SU-DHL-6 (cell line): Measurements from ENCODE around the gene RPL13A.
A peak's percentile ranks its signal among the peaks of the same experiment; 100 is the strongest.

Experiments used
- H2AFZ ChIP-seq: fragments of 200-600 bp; sonication (generic); 2 replicates; pipeline ENCODE4 v1.6.1; 2014; ENCODE audit warnings: low read depth, mild to moderate bottlenecking, moderate library complexity, mixed read lengths, antibody characterized with exemption, low read length; ENCODE audit not compliant: severe bottlenecking
- H3F3A ChIP-seq: fragments of 200-600 bp; shearing (Covaris generic); 2 replicates; pipeline ENCODE4 v1.6.0; 2016; ENCODE audit warnings: antibody characterized with exemption, mild to moderate bottlenecking; ENCODE audit not compliant: insufficient read depth
- H3K27ac ChIP-seq: fragments of 200-600 bp; sonication (generic); 2 replicates; pipeline ENCODE4 v1.5.1; 2016; ENCODE audit warnings: low read depth, mild to moderate bottlenecking, low read length, moderate library complexity, mixed read lengths
- H3K27me3 ChIP-seq: fragments of 200-600 bp; sonication (generic), shearing (Covaris generic); 2 replicates; pipeline ENCODE4 v1.6.0; 2014; ENCODE audit warnings: mild to moderate bottlenecking, low read length
- H3K36me3 ChIP-seq: fragments of 200-600 bp; sonication (generic); 2 replicates; pipeline ENCODE4 v1.6.1; 2014; ENCODE audit warnings: mild to moderate bottlenecking, low read length, mixed read lengths
- H3K4me2 ChIP-seq: fragments of 300-600, 200-600 bp; shearing (Covaris generic), sonication (generic); 2 replicates; pipeline ENCODE4 v1.6.0; 2014; ENCODE audit warnings: low read length, low read depth, mild to moderate bottlenecking; ENCODE audit not compliant: poor library complexity, severe bottlenecking
- H3K4me3 ChIP-seq: fragments of 200-600 bp; sonication (generic); 2 replicates; pipeline ENCODE4 v1.5.1; 2014; ENCODE audit warnings: antibody characterized with exemption, low read length, mild to moderate bottlenecking, mixed read lengths; ENCODE audit not compliant: insufficient read depth, poor library complexity, severe bottlenecking
- H3K79me2 ChIP-seq: fragments of 200-600 bp; sonication (generic); 2 replicates; pipeline ENCODE4 v1.6.1; 2014; ENCODE audit warnings: mild to moderate bottlenecking, low read length, moderate library complexity; ENCODE audit not compliant: insufficient read depth
- H3K9ac ChIP-seq: fragments of 200-600 bp; sonication (generic); 2 replicates; pipeline ENCODE4 v1.7.0; 2014; ENCODE audit warnings: mild to moderate bottlenecking, low read length
- H3K9me2 ChIP-seq: fragments of 200-600 bp; sonication (generic); replicated peaks from 2 replicates; pipeline ENCODE4 v1.6.1; 2014; ENCODE audit warnings: low read length; ENCODE audit not compliant: insufficient read depth
- H3K9me3 ChIP-seq: fragments of 200-600 bp; sonication (generic); 2 replicates; pipeline ENCODE4 v1.6.1; 2014; ENCODE audit warnings: low read length, mixed read lengths; ENCODE audit not compliant: insufficient read depth
- H4K20me1 ChIP-seq: fragments of 200-600 bp; sonication (generic); 2 replicates; pipeline ENCODE4 v1.6.1; 2014; ENCODE audit warnings: low read depth, mild to moderate bottlenecking, antibody characterized with exemption, low read length, moderate library complexity, mixed read lengths
- EZH2phosphoT487 ChIP-seq: fragments of 200-600 bp; sonication (generic), shearing (Covaris generic); conservative IDR thresholded peaks from 2 replicates; pipeline ENCODE4 v1.6.1; 2018; ENCODE audit warnings: mild to moderate bottlenecking, antibody characterized with exemption, low read length, moderate library complexity, mixed read lengths
- TF ChIP-seq, protein P1 (sequence below): fragments of 200-600 bp; sonication (generic); IDR thresholded peaks from one replicate; pipeline ENCODE4 v1.5.1; 2017; ENCODE audit warnings: antibody characterized with exemption, mild to moderate bottlenecking, low read length, moderate library complexity; ENCODE audit not compliant: insufficient read depth, poor library complexity, severe bottlenecking

Gene RPL13A

DNA sequence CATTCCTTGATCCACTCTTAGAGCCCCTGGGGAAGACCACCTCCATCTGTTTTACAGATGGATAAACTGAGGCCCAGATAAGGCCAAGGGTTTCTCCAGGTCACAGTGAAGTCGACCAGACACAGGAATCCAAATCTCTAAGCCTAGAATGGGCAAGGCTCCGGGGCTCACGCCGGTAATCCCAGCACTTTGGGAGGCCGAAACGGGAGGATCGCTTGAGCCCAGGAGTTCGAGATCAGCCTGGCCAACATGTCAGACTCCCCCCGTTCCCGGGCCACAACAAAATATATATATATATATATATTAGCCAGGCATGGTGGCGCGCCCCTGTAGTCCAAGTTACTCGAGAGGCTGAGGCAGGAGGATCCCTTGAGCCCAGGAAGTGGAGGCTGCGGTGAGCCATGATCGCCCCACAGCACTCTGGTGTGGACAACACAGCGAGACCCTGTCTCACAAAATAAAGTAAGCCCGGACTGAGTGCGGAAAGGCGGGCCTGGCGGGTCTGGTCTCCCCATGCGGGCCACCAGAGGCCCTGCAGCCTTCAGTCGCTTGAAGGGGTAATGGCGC is 615 bp upstream of the RPL13A start:
- H3F3A ChIP-seq, result peaks cover 43% of the 10 kb centered on the region
- peaks cover 35% of the 10 kb centered on the region for H3K36me3 ChIP-seq
- H3K27ac ChIP-seq, result no peak overlapping the region
- peaks cover 33% of the 10 kb centered on the region for H3K79me2 ChIP-seq
- no peaks in the 10 kb centered on the region for H3K27me3 ChIP-seq
- H4K20me1 ChIP-seq, result no peaks in the 10 kb centered on the region; the same call in 1 of the 2 replicates
- no peaks in the 10 kb centered on the region for H3K9me2 ChIP-seq
- TF ChIP-seq EZH2phosphoT487, result no peak
- TF ChIP-seq, protein P1, sequence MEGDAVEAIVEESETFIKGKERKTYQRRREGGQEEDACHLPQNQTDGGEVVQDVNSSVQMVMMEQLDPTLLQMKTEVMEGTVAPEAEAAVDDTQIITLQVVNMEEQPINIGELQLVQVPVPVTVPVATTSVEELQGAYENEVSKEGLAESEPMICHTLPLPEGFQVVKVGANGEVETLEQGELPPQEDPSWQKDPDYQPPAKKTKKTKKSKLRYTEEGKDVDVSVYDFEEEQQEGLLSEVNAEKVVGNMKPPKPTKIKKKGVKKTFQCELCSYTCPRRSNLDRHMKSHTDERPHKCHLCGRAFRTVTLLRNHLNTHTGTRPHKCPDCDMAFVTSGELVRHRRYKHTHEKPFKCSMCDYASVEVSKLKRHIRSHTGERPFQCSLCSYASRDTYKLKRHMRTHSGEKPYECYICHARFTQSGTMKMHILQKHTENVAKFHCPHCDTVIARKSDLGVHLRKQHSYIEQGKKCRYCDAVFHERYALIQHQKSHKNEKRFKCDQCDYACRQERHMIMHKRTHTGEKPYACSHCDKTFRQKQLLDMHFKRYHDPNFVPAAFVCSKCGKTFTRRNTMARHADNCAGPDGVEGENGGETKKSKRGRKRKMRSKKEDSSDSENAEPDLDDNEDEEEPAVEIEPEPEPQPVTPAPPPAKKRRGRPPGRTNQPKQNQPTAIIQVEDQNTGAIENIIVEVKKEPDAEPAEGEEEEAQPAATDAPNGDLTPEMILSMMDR, result no peak
- H3K4me3 ChIP-seq, result no peak overlapping the region
- no peaks in the 10 kb centered on the region for H3K9me3 ChIP-seq
- peak overlapping the region; percentile 87 for H2AFZ ChIP-seq
- H3K9ac ChIP-seq, result peak overlapping the region; percentile 28; the same call in 1 of the 2 replicates
- peak overlapping the region; percentile 58 for H3K4me2 ChIP-seq

DNA sequence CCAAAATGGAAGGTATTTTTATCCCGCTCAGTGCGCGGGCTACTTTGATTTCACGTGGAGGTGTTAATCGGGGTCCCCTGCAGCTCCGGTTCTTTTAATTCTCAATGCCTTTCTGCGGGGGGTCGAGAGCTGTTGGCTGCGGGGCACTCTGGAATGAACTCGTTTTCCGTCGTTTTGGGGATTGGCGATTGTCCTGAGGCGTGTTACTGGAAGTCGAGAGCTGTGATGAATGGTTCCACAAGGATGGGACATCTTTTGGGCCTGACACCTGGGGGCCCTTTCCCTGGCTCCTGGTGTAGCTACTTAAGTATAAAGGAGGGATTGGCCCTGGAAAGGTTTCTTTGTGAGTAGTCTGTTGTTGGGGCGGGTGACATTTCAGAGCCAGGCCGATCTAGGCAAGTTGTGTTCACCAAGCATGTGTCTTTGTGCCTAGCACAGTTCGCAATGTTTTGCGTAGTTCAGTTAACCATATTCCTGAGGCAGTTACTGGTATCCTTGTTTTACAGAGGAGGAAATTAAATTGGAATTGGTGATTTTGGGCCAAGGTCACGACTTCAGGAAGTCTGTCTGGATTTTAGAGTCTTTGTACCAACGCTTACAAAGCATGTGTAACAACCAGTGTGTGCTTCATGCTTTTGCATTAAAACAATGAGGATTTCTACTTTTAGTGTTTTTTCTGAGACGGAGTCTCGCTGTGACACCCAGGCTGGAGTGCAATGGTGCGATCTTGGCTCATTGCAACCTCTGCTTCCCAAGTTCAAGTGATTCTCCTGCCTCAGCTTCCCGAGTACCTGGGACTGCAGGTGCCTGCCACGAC is 846 bp downstream of the RPL13A start:
- no peaks in the 10 kb centered on the region for H3K9me3 ChIP-seq
- H3K9ac ChIP-seq, result peak overlapping the region; percentile 100
- no peaks in the 10 kb centered on the region; the same call in 1 of the 2 replicates for H4K20me1 ChIP-seq
- no peak overlapping the region for H2AFZ ChIP-seq
- peak overlapping the region; percentile 84 for H3K4me2 ChIP-seq
- H3K36me3 ChIP-seq, result peaks cover 35% of the 10 kb centered on the region
- H3K79me2 ChIP-seq, result peaks cover 33% of the 10 kb centered on the region
- TF ChIP-seq EZH2phosphoT487, result no peak
- TF ChIP-seq, protein P1, result no peak
- no peaks in the 10 kb centered on the region for H3K27me3 ChIP-seq
- no peaks in the 10 kb centered on the region for H3K9me2 ChIP-seq
- H3K4me3 ChIP-seq, result peak overlapping the region; percentile 98
- H3K27ac ChIP-seq, result peak overlapping the region; percentile 91
- peaks cover 58% of the 10 kb centered on the region for H3F3A ChIP-seq

DNA sequence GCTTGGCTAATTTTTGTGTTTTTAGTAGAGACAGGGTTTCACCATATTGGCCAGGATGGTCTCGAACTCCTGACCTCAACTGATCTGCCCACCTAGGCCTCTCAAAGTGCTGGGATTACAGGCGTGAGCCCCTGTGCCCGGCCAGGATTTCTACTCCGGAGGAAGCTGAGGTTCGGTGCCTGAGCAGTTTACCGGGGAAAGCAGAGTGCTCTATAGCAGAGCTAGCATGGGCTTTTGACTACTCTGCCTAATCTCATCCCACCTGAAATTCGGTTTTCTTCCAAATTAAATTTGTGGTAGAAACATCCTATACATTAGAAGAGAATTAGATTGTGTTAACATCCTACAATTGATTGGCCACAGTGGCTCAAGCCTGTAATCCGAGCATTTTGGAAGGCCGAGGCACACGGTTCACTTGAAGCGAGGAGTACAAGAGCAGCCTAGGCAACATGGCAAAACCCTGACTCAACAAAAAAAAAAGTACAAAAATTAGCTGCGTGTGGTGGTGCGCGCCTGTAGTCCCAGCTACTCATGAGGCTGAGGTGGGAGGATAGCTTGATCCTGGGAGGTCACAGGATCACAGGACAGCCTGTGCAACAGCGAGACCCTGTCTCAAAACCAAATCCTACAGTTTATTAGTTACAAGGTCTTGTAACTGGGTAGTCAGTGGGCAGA is 1.6 kb downstream of the RPL13A start:
- TF ChIP-seq, protein P1, result no peak
- no peak for TF ChIP-seq EZH2phosphoT487
- H3K36me3 ChIP-seq, result peaks cover 35% of the 10 kb centered on the region
- peak overlapping the region; percentile 100 for H3K9ac ChIP-seq
- H3K4me3 ChIP-seq, result peak overlapping the region; percentile 98
- H4K20me1 ChIP-seq, result no peaks in the 10 kb centered on the region; the same call in 1 of the 2 replicates
- no peaks in the 10 kb centered on the region for H3K9me2 ChIP-seq
- peaks cover 62% of the 10 kb centered on the region for H3F3A ChIP-seq
- peak overlapping the region; percentile 84 for H3K4me2 ChIP-seq
- H3K27me3 ChIP-seq, result no peaks in the 10 kb centered on the region
- no peaks in the 10 kb centered on the region for H3K9me3 ChIP-seq
- peaks cover 33% of the 10 kb centered on the region for H3K79me2 ChIP-seq
- no peak overlapping the region for H2AFZ ChIP-seq
- H3K27ac ChIP-seq, result peak overlapping the region; percentile 91
